Brain microvascular endothelial cell (primary cell): ENCODE results near the gene SHE.

Source experiments
- DNase-seq: peaks from one replicate; pipeline ENCODE4 v3.0.0-alpha.2; 2020
- H3K27ac ChIP-seq: fragments of 250-450 bp; sonication (Bioruptor Pico); 2 replicates; pipeline ENCODE4 v1.5.1; 2020; ENCODE audit warnings: mild to moderate bottlenecking, moderate library complexity
- H3K27me3 ChIP-seq: fragments of 250-450 bp; sonication (Bioruptor Pico); replicated peaks from 2 replicates; pipeline ENCODE4 v1.5.1; 2020; ENCODE audit warnings: mild to moderate bottlenecking
- H3K36me3 ChIP-seq: fragments of 250-450 bp; sonication (Bioruptor Pico); replicated peaks from 2 replicates; pipeline ENCODE4 v1.5.1; 2020; ENCODE audit warnings: mild to moderate bottlenecking
- H3K4me3 ChIP-seq: 2 replicates; pipeline ENCODE4 v1.5.1; 2011; ENCODE audit warnings: low read depth, mild to moderate bottlenecking, control low read depth, low read length, moderate library complexity
- in situ Hi-C: cut with HindIII; loops from 2 replicates; pipeline ENCODE4 v1.10.0; 2017; ENCODE audit warnings: low sequenced_read_pairs, low pct_ligation_motif_present
- TF ChIP-seq, protein P1 (sequence below): IDR thresholded peaks from 2 replicates; pipeline ENCODE4 v1.5.1; 2011; ENCODE audit warnings: low read depth, mild to moderate bottlenecking, moderate library complexity, low read length, control low read depth, inconsistent platforms; ENCODE audit errors: missing control alignments

Gene SHE

DNA sequence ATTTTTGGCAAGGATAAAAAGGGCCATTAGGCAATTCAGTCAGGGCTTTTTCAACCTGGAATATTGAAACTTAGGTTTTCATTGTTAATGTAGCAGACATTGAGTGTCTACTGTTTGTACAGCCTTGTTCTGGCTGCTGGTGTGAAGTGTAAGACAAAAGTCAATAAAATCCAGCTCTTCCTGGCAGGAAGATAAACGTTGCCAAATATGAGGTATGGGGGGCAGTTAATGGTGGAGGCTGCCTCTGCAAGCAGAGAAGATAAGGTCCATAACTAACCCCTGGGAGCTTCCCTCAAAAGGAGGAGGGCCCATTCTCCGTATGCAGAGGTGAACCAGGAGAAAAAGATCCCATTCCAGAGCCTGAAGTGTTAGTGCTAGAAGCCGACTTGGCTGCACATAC lies 19.5 kb upstream of the SHE start:
- in situ Hi-C loops = no loop called here
- TF ChIP-seq, protein P1, sequence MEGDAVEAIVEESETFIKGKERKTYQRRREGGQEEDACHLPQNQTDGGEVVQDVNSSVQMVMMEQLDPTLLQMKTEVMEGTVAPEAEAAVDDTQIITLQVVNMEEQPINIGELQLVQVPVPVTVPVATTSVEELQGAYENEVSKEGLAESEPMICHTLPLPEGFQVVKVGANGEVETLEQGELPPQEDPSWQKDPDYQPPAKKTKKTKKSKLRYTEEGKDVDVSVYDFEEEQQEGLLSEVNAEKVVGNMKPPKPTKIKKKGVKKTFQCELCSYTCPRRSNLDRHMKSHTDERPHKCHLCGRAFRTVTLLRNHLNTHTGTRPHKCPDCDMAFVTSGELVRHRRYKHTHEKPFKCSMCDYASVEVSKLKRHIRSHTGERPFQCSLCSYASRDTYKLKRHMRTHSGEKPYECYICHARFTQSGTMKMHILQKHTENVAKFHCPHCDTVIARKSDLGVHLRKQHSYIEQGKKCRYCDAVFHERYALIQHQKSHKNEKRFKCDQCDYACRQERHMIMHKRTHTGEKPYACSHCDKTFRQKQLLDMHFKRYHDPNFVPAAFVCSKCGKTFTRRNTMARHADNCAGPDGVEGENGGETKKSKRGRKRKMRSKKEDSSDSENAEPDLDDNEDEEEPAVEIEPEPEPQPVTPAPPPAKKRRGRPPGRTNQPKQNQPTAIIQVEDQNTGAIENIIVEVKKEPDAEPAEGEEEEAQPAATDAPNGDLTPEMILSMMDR = no peak
- H3K4me3 ChIP-seq = no peak overlapping the region
- no peak for DNase-seq
- H3K36me3 ChIP-seq = no peaks in the 10 kb centered on the region
- no peak overlapping the region for H3K27ac ChIP-seq
- H3K27me3 ChIP-seq = peaks cover 11% of the 10 kb centered on the region

DNA sequence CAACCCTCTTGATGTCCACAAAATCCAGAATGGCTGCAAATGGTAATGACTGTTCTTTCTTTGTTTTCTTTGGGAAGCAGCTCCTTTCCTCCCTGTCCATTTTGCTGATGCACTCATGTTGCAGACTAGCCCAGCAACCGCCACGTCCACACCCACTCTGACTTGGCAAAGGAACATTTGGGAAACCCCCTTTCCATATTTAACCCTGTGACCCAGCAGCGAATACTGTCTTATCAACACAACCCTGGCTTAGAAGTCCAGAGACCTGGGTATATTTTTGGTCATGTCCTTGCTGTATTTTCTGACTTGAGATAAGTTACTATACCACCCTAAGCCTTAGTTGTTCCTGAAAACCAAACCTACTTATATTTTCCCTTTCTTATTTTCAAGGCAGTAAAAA lies 18.1 kb upstream of the SHE start:
- peak; percentile 13 for DNase-seq
- Histone ChIP-seq H3K27me3 (peaks cover 11% of the 10 kb centered on the region), H3K36me3 (no peaks in the 10 kb centered on the region), H3K4me3 (no peak overlapping the region), H3K27ac (no peak overlapping the region)
- TF ChIP-seq, protein P1 = no peak
- in situ Hi-C loops = no loop called here

DNA sequence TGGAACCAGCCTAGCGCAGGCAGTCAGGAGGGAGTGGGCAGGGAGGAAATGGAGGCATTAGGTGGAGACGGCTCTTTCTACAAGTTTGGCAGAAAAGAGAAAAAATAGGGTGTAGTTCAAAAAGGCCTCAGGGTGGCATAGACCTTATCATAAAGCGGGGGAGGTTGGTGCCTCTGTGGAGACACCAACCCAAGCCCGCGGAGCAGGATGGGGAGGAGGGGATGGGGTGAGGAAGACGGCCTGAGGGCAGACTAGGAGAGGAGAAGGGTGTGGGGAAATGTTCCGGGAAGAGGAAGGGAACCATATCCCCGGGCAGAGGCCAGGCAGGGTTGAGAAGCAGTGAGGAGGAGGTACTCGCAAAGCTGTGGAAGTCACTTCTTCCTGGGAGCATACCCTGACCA lies 17.4 kb upstream of the SHE start:
- in situ Hi-C loops = no loop called here
- Histone ChIP-seq H3K36me3 (no peaks in the 10 kb centered on the region), H3K27ac (no peak overlapping the region), H3K27me3 (peaks cover 11% of the 10 kb centered on the region), H3K4me3 (no peak overlapping the region)
- TF ChIP-seq, protein P1 = no peak
- DNase-seq = no peak

DNA sequence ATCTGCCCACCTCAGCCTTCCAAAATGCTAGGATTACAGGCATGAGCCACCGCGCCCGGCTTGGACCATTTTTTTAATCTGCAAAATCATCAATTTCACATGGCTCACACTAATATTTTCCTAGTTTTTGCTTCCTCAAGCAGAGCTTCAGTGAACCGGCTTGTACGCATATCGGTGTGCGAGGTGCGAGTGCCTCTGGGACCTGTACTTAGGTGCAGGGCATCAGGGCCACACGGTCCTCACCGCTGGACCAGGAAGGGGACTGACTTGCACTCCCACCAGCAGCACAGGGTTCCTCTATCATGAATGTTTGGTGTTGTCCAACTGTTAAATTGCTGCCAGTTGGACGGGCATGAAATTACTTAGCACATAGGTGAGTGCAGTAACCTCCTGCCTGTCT lies 15.4 kb upstream of the SHE start:
- Histone ChIP-seq H3K27ac (no peak overlapping the region), H3K36me3 (no peaks in the 10 kb centered on the region), H3K4me3 (no peak overlapping the region), H3K27me3 (peaks cover 11% of the 10 kb centered on the region)
- in situ Hi-C loops = no loop called here
- no peak for DNase-seq
- TF ChIP-seq, protein P1 = no peak

DNA sequence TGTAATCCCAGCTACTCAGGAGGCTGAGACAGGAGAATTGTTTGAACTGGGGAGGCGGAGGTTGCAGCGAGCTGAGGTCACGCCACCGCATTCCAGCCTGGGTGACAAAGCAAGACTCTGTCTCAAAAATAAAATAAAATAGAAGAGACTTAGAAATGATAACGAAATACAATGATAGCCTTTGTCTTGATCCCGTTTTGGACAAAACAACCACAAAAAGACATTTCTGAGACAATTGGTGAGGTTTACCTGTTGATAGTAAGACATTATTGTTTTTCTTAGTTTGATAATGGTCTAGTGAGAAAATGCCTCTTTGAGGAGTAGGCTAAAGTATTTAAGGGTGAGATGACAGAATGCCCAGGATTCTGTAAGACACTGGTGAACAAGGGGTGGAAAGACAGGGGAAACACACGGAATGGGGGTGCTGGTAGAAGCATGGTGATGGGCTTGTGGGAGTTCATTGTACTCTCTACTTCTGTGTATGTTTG lies 11.9 kb upstream of the SHE start:
- TF ChIP-seq, protein P1 = no peak
- peaks cover 6% of the 10 kb centered on the region for H3K27me3 ChIP-seq
- H3K4me3 ChIP-seq = no peak overlapping the region
- no peak for DNase-seq
- no peaks in the 10 kb centered on the region for H3K36me3 ChIP-seq
- in situ Hi-C loops = no loop called here
- H3K27ac ChIP-seq = no peak overlapping the region

DNA sequence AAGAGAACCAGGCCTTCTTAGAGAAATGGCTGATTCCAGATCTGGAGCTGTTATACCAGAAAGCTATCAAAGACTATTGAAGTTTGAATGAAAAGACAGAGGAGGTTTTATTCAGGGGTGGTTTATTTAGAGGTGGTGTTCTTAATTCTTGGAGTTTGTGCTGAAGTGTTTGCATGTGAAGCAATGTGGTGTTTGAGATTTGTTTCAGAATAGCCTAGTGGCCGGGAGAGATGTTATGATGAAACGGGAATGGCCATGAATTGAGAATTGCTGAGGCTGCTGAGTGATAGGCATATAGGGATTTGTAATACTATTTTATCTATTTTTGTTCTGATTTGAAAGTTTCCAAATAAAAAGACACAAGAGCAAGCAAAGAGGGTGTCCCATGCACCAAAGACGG lies 10.5 kb upstream of the SHE start:
- DNase-seq = no peak
- TF ChIP-seq, protein P1 = no peak
- Histone ChIP-seq H3K27ac (no peak overlapping the region), H3K27me3 (peaks cover 16% of the 10 kb centered on the region), H3K4me3 (no peak overlapping the region), H3K36me3 (no peaks in the 10 kb centered on the region)
- in situ Hi-C loops = no loop called here
